MM.1S (cell line): ENCODE results near the gene VGLL2.

ENCODE experiments used
- DNase-seq: peaks from one replicate; pipeline ENCODE4 v3.0.0-alpha.2; 2015
- H2AFZ ChIP-seq: fragments of 300-600 bp; sonication (generic); 2 replicates; pipeline ENCODE4 v1.6.0; 2016; ENCODE audit warnings: antibody characterized with exemption, low read length
- H3F3A ChIP-seq: fragments of 300-600 bp; sonication (generic); 2 replicates; pipeline ENCODE4 v1.6.1; 2016; ENCODE audit warnings: mild to moderate bottlenecking, antibody characterized with exemption, low read length, moderate library complexity, mixed read lengths; ENCODE audit not compliant: insufficient read depth
- H3K27ac ChIP-seq: fragments of 300-600 bp; sonication (generic); 2 replicates; pipeline ENCODE4 v1.5.1; 2016; ENCODE audit warnings: mild to moderate bottlenecking, low read length
- H3K27me3 ChIP-seq: fragments of 300-600 bp; sonication (generic); replicated peaks from 2 replicates; pipeline ENCODE4 v1.6.0; 2016; ENCODE audit warnings: low read length; ENCODE audit not compliant: insufficient read depth
- H3K36me3 ChIP-seq: fragments of 300-600 bp; sonication (generic); replicated peaks from 2 replicates; pipeline ENCODE4 v1.6.1; 2016; ENCODE audit warnings: mild to moderate bottlenecking, low read length, mixed read lengths; ENCODE audit not compliant: insufficient read depth
- H3K4me1 ChIP-seq: fragments of 300-600 bp; sonication (generic); 2 replicates; pipeline ENCODE4 v1.6.1; 2016; ENCODE audit warnings: low read length, mixed read lengths
- H3K4me2 ChIP-seq: fragments of 300-600 bp; sonication (generic); 2 replicates; pipeline ENCODE4 v1.6.0; 2016; ENCODE audit warnings: low read depth, low read length
- H3K4me3 ChIP-seq: fragments of 300-600 bp; sonication (generic); 2 replicates; pipeline ENCODE4 v1.5.1; 2016; ENCODE audit warnings: low read length, mixed read lengths
- H3K79me2 ChIP-seq: fragments of 300-600 bp; sonication (generic); 2 replicates; pipeline ENCODE4 v1.6.1; 2016; ENCODE audit warnings: mixed run types, low read length, mixed read lengths
- H3K9ac ChIP-seq: fragments of 300-600 bp; sonication (generic); 2 replicates; pipeline ENCODE4 v1.6.1; 2016; ENCODE audit warnings: low read length, mixed read lengths
- H3K9me2 ChIP-seq: fragments of 300-600 bp; sonication (generic); replicated peaks from 2 replicates; pipeline ENCODE4 v1.6.1; 2016; ENCODE audit warnings: mild to moderate bottlenecking, low read length, mixed read lengths; ENCODE audit not compliant: insufficient read depth
- H3K9me3 ChIP-seq: fragments of 300-600 bp; sonication (generic); replicated peaks from 2 replicates; pipeline ENCODE4 v1.6.1; 2016; ENCODE audit warnings: mild to moderate bottlenecking, low read length, mixed read lengths; ENCODE audit not compliant: insufficient read depth
- H4K20me1 ChIP-seq: fragments of 300-600 bp; sonication (generic); 2 replicates; pipeline ENCODE4 v1.6.1; 2016; ENCODE audit warnings: mild to moderate bottlenecking, low read length, moderate library complexity, mixed read lengths; ENCODE audit not compliant: insufficient read depth
- CTCF ChIP-seq: fragments of 300-600 bp; sonication (generic); IDR thresholded peaks from 2 replicates; pipeline ENCODE4 v1.5.1; 2016; ENCODE audit warnings: antibody characterized with exemption, low read length, mixed read lengths
- EZH2 ChIP-seq: fragments of 300-600 bp; sonication (generic); optimal IDR thresholded peaks from 2 replicates; pipeline ENCODE3; 2017; ENCODE audit warnings: low read depth, mild to moderate bottlenecking, antibody characterized with exemption, low read length, mixed read lengths
- EZH2phosphoT487 ChIP-seq: fragments of 300-600 bp; sonication (generic); IDR thresholded peaks from 2 replicates; pipeline ENCODE4 v1.6.1; 2018; ENCODE audit warnings: antibody characterized with exemption, low read length

VGLL2 gene

GRCh38 chr6:117272032-117272866, 6.9 kb downstream of the VGLL2 start:
- Histone ChIP-seq H3K4me1 (peaks cover 9% of the 10 kb centered on the region), H3K27ac (no peak overlapping the region), H2AFZ (no peak overlapping the region), H3F3A (no peaks in the 10 kb centered on the region), H4K20me1 (no peaks in the 10 kb centered on the region), H3K9me2 (no peaks in the 10 kb centered on the region), H3K4me2 (peak overlapping the region; percentile 29), H3K79me2 (no peaks in the 10 kb centered on the region), H3K36me3 (no peaks in the 10 kb centered on the region), H3K9me3 (no peaks in the 10 kb centered on the region), H3K4me3 (peak overlapping the region; percentile 12; the same call in 1 of the 2 replicates), H3K9ac (no peak overlapping the region), H3K27me3 (peaks cover 22% of the 10 kb centered on the region)
- TF ChIP-seq EZH2phosphoT487 (no peak), CTCF (no peak), EZH2 (no peak)
- DNase-seq = no peak

GRCh38 chr6:117272891-117273290, 7.5 kb downstream of the VGLL2 start:
- H3K4me2 ChIP-seq = peak overlapping the region; percentile 29; the same call in 1 of the 2 replicates
- no peaks in the 10 kb centered on the region for H3K9me2 ChIP-seq
- TF ChIP-seq EZH2 (no peak), CTCF (no peak), EZH2phosphoT487 (no peak)
- H2AFZ ChIP-seq = no peak overlapping the region
- H4K20me1 ChIP-seq = no peaks in the 10 kb centered on the region
- no peak overlapping the region for H3K27ac ChIP-seq
- no peak for DNase-seq
- no peaks in the 10 kb centered on the region for H3K36me3 ChIP-seq
- H3K9me3 ChIP-seq = no peaks in the 10 kb centered on the region
- no peaks in the 10 kb centered on the region for H3F3A ChIP-seq
- H3K4me1 ChIP-seq = peaks cover 9% of the 10 kb centered on the region
- no peak overlapping the region for H3K4me3 ChIP-seq
- peaks cover 16% of the 10 kb centered on the region for H3K27me3 ChIP-seq
- no peaks in the 10 kb centered on the region for H3K79me2 ChIP-seq
- no peak overlapping the region for H3K9ac ChIP-seq

GRCh38 chr6:117275205-117275604, 9.8 kb downstream of the VGLL2 start:
- no peak overlapping the region for H2AFZ ChIP-seq
- H4K20me1 ChIP-seq = no peaks in the 10 kb centered on the region
- no peaks in the 10 kb centered on the region for H3K27me3 ChIP-seq
- H3K79me2 ChIP-seq = no peaks in the 10 kb centered on the region
- H3K4me1 ChIP-seq = peaks cover 9% of the 10 kb centered on the region
- no peaks in the 10 kb centered on the region for H3K9me3 ChIP-seq
- H3K9me2 ChIP-seq = no peaks in the 10 kb centered on the region
- no peaks in the 10 kb centered on the region for H3F3A ChIP-seq
- H3K36me3 ChIP-seq = no peaks in the 10 kb centered on the region
- no peak overlapping the region for H3K4me2 ChIP-seq
- no peak overlapping the region for H3K9ac ChIP-seq
- no peak overlapping the region for H3K27ac ChIP-seq
- no peak for DNase-seq
- H3K4me3 ChIP-seq = no peak overlapping the region
- no peak for TF ChIP-seq CTCF
- TF ChIP-seq EZH2 = no peak
- TF ChIP-seq EZH2phosphoT487 = no peak
